HFFc6 (cell line): Measurements from ENCODE around the gene BARHL2. TPM values are rescaled to one million over a fixed set of nuclear protein-coding genes. Genes with fewer than 3 reads are reported as not detected.

Experiments used
- DNase-seq: peaks from one replicate; pipeline ENCODE4 v3.0.0-alpha.2; 2018
- H3K27ac Mint-ChIP-seq: 2 replicates; pipeline ENCODE4 v1.8.0; 2020; ENCODE audit warnings: mild to moderate bottlenecking, mixed read lengths
- H3K27me3 Mint-ChIP-seq: 2 replicates; pipeline ENCODE4 v1.8.0; 2021; ENCODE audit warnings: mild to moderate bottlenecking, moderate library complexity, mixed read lengths; ENCODE audit not compliant: insufficient read depth
- H3K36me3 Mint-ChIP-seq: 2 replicates; pipeline ENCODE4 v1.8.0; 2021; ENCODE audit warnings: low read depth, mixed read lengths
- H3K4me1 Mint-ChIP-seq: 2 replicates; pipeline ENCODE4 v1.8.0; 2020; ENCODE audit warnings: low read depth, mixed read lengths
- H3K4me3 Mint-ChIP-seq: 2 replicates; pipeline ENCODE4 v1.8.0; 2020; ENCODE audit warnings: mild to moderate bottlenecking, moderate library complexity, mixed read lengths
- H3K9me3 Mint-ChIP-seq: 2 replicates; pipeline ENCODE4 v1.8.0; 2020; ENCODE audit warnings: mild to moderate bottlenecking, mixed read lengths
- CTCF ChIP-seq: fragments of 200-600 bp; sonication (generic); IDR thresholded peaks from 2 replicates; pipeline ENCODE4 v1.5.0; 2021; ENCODE audit warnings: antibody characterized with exemption, mild to moderate bottlenecking
- total RNA-seq, 6 experiments: library from RNA; stranded (reverse); fragmentation: NEBNext Ultra II Directional; extraction: Animal tissue kit (Norgen Biotek cat#: 25700); gene quantifications; 2 replicates in 1 of 6; 3 replicates in 5 of 6; pipeline ENCODE4 v1.2.3, GENCODE V29; 2021

BARHL2 gene
- total RNA-seq, 6 experiments from 2014 or later: not detected

GRCh38 chr1:90707363-90707710, 9.8 kb downstream of the BARHL2 start:
- H3K27me3 Mint-ChIP-seq: peaks cover 49% of the 10 kb centered on the region
- TF ChIP-seq CTCF: no peak
- no peak overlapping the region for H3K27ac Mint-ChIP-seq
- H3K9me3 Mint-ChIP-seq: peaks cover 9% of the 10 kb centered on the region; the same call in 1 of the 2 replicates
- no peaks in the 10 kb centered on the region for H3K36me3 Mint-ChIP-seq
- no peak overlapping the region for H3K4me3 Mint-ChIP-seq
- DNase-seq: no peak
- no peaks in the 10 kb centered on the region for H3K4me1 Mint-ChIP-seq

GRCh38 chr1:90706437-90707362, 10.4 kb downstream of the BARHL2 start:
- DNase-seq: no peak
- Mint-ChIP-seq H3K27me3 (peaks cover 43% of the 10 kb centered on the region), H3K4me3 (no peak overlapping the region)

GRCh38 chr1:90705956-90706355, 11.1 kb downstream of the BARHL2 start:
- Mint-ChIP-seq H3K36me3 (no peaks in the 10 kb centered on the region), H3K27ac (no peak overlapping the region), H3K4me3 (no peak overlapping the region), H3K9me3 (peaks cover 9% of the 10 kb centered on the region; the same call in 1 of the 2 replicates), H3K4me1 (no peaks in the 10 kb centered on the region), H3K27me3 (peaks cover 38% of the 10 kb centered on the region)
- DNase-seq: no peak
- TF ChIP-seq CTCF: no peak

More at GRCh38 chr1:90706437-90707362, 10.4 kb downstream of the BARHL2 start:
- no peaks in the 10 kb centered on the region for H3K36me3 Mint-ChIP-seq
- H3K9me3 Mint-ChIP-seq: peaks cover 9% of the 10 kb centered on the region; the same call in 1 of the 2 replicates
- no peaks in the 10 kb centered on the region for H3K4me1 Mint-ChIP-seq
- H3K27ac Mint-ChIP-seq: no peak overlapping the region
- no peak for TF ChIP-seq CTCF

- no peak overlapping the region for H3K27ac Mint-ChIP-seq
- H3K4me3 Mint-ChIP-seq: no peak overlapping the region
- no peaks in the 10 kb centered on the region for H3K4me1 Mint-ChIP-seq
- no peaks in the 10 kb centered on the region for H3K36me3 Mint-ChIP-seq
- H3K27me3 Mint-ChIP-seq: peaks cover 29% of the 10 kb centered on the region
- DNase-seq: no peak
- peaks cover 9% of the 10 kb centered on the region; the same call in 1 of the 2 replicates for H3K9me3 Mint-ChIP-seq
- TF ChIP-seq CTCF: no peak
These were observed 12.3 kb downstream of the BARHL2 start for GRCh38 chr1:90704817-90705216.

- TF ChIP-seq CTCF: no peak
- H3K4me1 Mint-ChIP-seq: no peaks in the 10 kb centered on the region
- H3K27me3 Mint-ChIP-seq: no peaks in the 10 kb centered on the region
- H3K36me3 Mint-ChIP-seq: no peaks in the 10 kb centered on the region
- no peak for DNase-seq
- no peaks in the 10 kb centered on the region for H3K9me3 Mint-ChIP-seq
- H3K4me3 Mint-ChIP-seq: no peak overlapping the region
- H3K27ac Mint-ChIP-seq: no peak overlapping the region
These were observed 22.3 kb downstream of the BARHL2 start for GRCh38 chr1:90694846-90695245.
